B cell (primary cell): Measurements from ENCODE around the gene CHD6. TPM values are rescaled to one million over a fixed set of nuclear protein-coding genes. Genes with fewer than 3 reads are reported as not detected.

ENCODE experiments used
- ATAC-seq: fragments of 200-7000 bp; cut with Tn5 transposase; one replicate; pipeline ENCODE4 v1.10.0; 2021; ENCODE audit warnings: low read depth, mild to moderate bottlenecking, moderate number of reproducible peaks, moderate library complexity
- CTCF ChIA-PET: fragments of 350-600 bp; sonication (Branson Sonifier 250); formaldehyde crosslinking; loops from one replicate; lab custom pipeline; 2021; ENCODE audit warnings: antibody characterized with exemption, inconsistent platforms; lab: Charles Lee
- POLR2A ChIA-PET: fragments of 350-600 bp; sonication (Branson Sonifier 250); formaldehyde crosslinking; loops from one replicate; lab custom pipeline; 2021; ENCODE audit warnings: antibody characterized with exemption; lab: Charles Lee
- DNase-seq: peaks from one replicate; pipeline ENCODE4 v3.0.0; 2013
- H2AFZ ChIP-seq: 2 replicates; pipeline ENCODE4 v1.6.1; 2012; ENCODE audit warnings: mild to moderate bottlenecking, low read depth, low read length; ENCODE audit not compliant: insufficient read depth, poor library complexity, severe bottlenecking
- H3K27ac ChIP-seq, 2 donors: 1 replicate in 1 of 2; 2 replicates in 1 of 2; pipeline ENCODE4 v1.5.1; 2012 to 2013; ENCODE audit warnings: low read length in 2 of 2, mild to moderate bottlenecking in 2 of 2, moderate library complexity in 1 of 2
- H3K27me3 ChIP-seq, 4 experiments: fragments of 200-600 bp in 1 of 4; sonication (generic) in 1 of 4; replicated peaks in 1 of 4; 1 replicate in 2 of 4; 2 replicates in 2 of 4; pipeline versions ENCODE4 v1.6.1 to v1.7.0; 2013 to 2016; ENCODE audit warnings: low read length in 3 of 4, mild to moderate bottlenecking in 2 of 4, mixed read lengths in 1 of 4, moderate library complexity in 1 of 4; ENCODE audit not compliant: insufficient read depth in 4 of 4, control insufficient read depth in 3 of 4; ENCODE audit errors: control extremely low read depth in 1 of 4
- H3K36me3 ChIP-seq, 2 experiments: replicated peaks in 1 of 2; 1 replicate in 1 of 2; 2 replicates in 1 of 2; pipeline versions ENCODE4 v1.6.1 to v1.7.1; 2013; ENCODE audit warnings: low read length in 1 of 2; ENCODE audit not compliant: insufficient read depth in 2 of 2, control insufficient read depth in 1 of 2; ENCODE audit errors: control extremely low read depth in 1 of 2, extremely low read depth in 1 of 2
- H3K4me1 ChIP-seq, 2 donors: fragments of 200-600 bp in 1 of 2; sonication (generic) in 1 of 2; 1 replicate in 1 of 2; 2 replicates in 1 of 2; pipeline versions ENCODE4 v1.5.1 to v1.6.1; 2013 to 2017; ENCODE audit warnings: low read length in 2 of 2; ENCODE audit not compliant: control insufficient read depth in 2 of 2, insufficient read depth in 2 of 2
- H3K4me2 ChIP-seq: replicated peaks from 2 replicates; pipeline ENCODE3; 2012; ENCODE audit warnings: mild to moderate bottlenecking, low read depth, low read length; ENCODE audit not compliant: poor library complexity, severe bottlenecking
- H3K4me3 ChIP-seq, 5 experiments: fragments of 200-600 bp in 1 of 5; sonication (generic) in 1 of 5; 1 replicate in 3 of 5; 2 replicates in 2 of 5; pipeline versions ENCODE4 v1.5.1 to v1.7.0; 2011 to 2016; ENCODE audit warnings: low read length in 4 of 5, mild to moderate bottlenecking in 4 of 5, low read depth in 2 of 5, control low read depth in 1 of 5, moderate library complexity in 1 of 5; ENCODE audit not compliant: insufficient read depth in 1 of 5; ENCODE audit errors: control extremely low read depth in 1 of 5, extremely low read depth in 1 of 5
- H3K79me2 ChIP-seq: fragments of 200-600 bp; sonication (generic); one replicate; pipeline ENCODE4 v1.6.0; 2016; ENCODE audit warnings: low read length; ENCODE audit not compliant: control insufficient read depth, insufficient read depth
- H3K9ac ChIP-seq: fragments of 200-600 bp; sonication (generic); 2 replicates; pipeline ENCODE4 v1.6.1; 2017; ENCODE audit warnings: mild to moderate bottlenecking, low read length, moderate library complexity
- H3K9me3 ChIP-seq, 3 donors: one replicate each; pipeline versions ENCODE4 v1.6.1 to v1.7.1; 2013; ENCODE audit warnings: low read length in 2 of 3; ENCODE audit not compliant: control insufficient read depth in 2 of 3, insufficient read depth in 1 of 3; ENCODE audit errors: control extremely low read depth in 1 of 3
- H4K20me1 ChIP-seq: 2 replicates; pipeline ENCODE4 v1.6.0; 2012; ENCODE audit warnings: mild to moderate bottlenecking, low read length; ENCODE audit not compliant: insufficient read depth, control insufficient read depth, poor library complexity, severe bottlenecking
- H3K27ac Mint-ChIP-seq: one replicate; pipeline ENCODE4 v1.8.0; 2021; ENCODE audit warnings: mixed read lengths
- H3K27me3 Mint-ChIP-seq: one replicate; pipeline ENCODE4 v1.8.0; 2021; ENCODE audit warnings: mixed read lengths
- H3K4me1 Mint-ChIP-seq: one replicate; pipeline ENCODE4 v1.8.0; 2021; ENCODE audit warnings: mixed read lengths
- H3K4me3 Mint-ChIP-seq: one replicate; pipeline ENCODE4 v1.8.0; 2021; ENCODE audit warnings: mixed read lengths
- H3K9me3 Mint-ChIP-seq: one replicate; pipeline ENCODE4 v1.8.0; 2022; ENCODE audit warnings: mixed read lengths; ENCODE audit not compliant: insufficient read depth
- EZH2 ChIP-seq: IDR thresholded peaks from 2 replicates; pipeline ENCODE4 v1.6.1; 2012; ENCODE audit warnings: borderline replicate concordance, low read depth, mild to moderate bottlenecking, moderate library complexity, low read length; ENCODE audit not compliant: insufficient read depth, poor library complexity, severe bottlenecking
- WGBS: methylation state at CpG from one replicate; pipeline ENCODE4 v1.1.5; 2013; ENCODE audit warnings: missing lambda C conversion rate; ENCODE audit not compliant: insufficient coverage; 5-methylcytosine and 5-hydroxymethylcytosine counted together
- intact Hi-C: fragments of 100-400 bp; cut with micrococcal nuclease; formaldehyde crosslinking; loops from one replicate; pipeline ENCODE4 v1.10.0; 2022
- polyA plus RNA-seq: library from polyadenylated mRNA; depleted of rRNA; stranded (reverse); fragments of >200 nt; gene quantifications from 2 replicates; pipeline ENCODE4 v1.2.3, GENCODE V29; 2012
- total RNA-seq, 2 donors: library from RNA; stranded (reverse); fragments of 120-200 nt in 1 of 2; gene quantifications; 1 replicate in 1 of 2; 2 replicates in 1 of 2; pipeline versions ENCODE4 v1.2.3 to v1.2.4, GENCODE V29; 2013 to 2022
- TF ChIP-seq, protein P1 (sequence below): fragments of 200-600 bp; IDR thresholded peaks from one replicate; pipeline ENCODE4 v1.8.0; 2022; ENCODE audit warnings: antibody characterized with exemption, mild to moderate bottlenecking

Gene CHD6
- total and polyA plus RNA-seq, 2 donors (not counting 1 experiment from before 2014, with no cell fraction given): 10.3 to 117 TPM

DNA sequence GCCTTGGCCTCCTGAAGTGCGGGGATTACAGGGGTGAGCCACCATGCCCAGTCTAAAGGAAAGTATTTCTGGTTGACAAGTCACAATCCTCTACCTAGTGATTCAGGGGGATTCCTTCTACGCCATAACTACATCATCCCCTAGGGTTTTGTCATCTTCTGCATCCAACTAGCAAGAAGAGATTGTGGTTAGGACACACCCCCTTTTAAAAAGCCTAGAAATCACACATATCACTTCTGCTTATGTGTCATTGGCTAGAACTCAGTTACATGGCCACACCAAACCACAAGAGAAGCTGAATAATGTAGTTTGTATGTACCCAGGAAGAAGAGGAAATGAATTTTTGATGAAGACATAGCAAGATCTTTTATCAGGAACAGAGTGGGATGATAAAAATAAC is 14.7 kb upstream of the CHD6 start:
- TF ChIP-seq EZH2: no peak
- TF ChIP-seq, protein P1, sequence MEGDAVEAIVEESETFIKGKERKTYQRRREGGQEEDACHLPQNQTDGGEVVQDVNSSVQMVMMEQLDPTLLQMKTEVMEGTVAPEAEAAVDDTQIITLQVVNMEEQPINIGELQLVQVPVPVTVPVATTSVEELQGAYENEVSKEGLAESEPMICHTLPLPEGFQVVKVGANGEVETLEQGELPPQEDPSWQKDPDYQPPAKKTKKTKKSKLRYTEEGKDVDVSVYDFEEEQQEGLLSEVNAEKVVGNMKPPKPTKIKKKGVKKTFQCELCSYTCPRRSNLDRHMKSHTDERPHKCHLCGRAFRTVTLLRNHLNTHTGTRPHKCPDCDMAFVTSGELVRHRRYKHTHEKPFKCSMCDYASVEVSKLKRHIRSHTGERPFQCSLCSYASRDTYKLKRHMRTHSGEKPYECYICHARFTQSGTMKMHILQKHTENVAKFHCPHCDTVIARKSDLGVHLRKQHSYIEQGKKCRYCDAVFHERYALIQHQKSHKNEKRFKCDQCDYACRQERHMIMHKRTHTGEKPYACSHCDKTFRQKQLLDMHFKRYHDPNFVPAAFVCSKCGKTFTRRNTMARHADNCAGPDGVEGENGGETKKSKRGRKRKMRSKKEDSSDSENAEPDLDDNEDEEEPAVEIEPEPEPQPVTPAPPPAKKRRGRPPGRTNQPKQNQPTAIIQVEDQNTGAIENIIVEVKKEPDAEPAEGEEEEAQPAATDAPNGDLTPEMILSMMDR: no peak
- ChIA-PET CTCF (no interaction called here), POLR2A (no interaction called here)
- WGBS: 82% methylated on average over 2 of the region's 2 CpGs
- intact Hi-C loops: no loop called here
- Histone ChIP-seq H4K20me1 (no peaks in the 10 kb centered on the region), H3K4me2 (no peak overlapping the region), H3K27me3 (peaks cover 0 to 14% (median 8%) of the 10 kb centered on the region in 4 experiments), H3K4me1 (peaks cover 4% of the 10 kb centered on the region in 2 donors), H2AFZ (no peak overlapping the region), H3K4me3 (no peak overlapping the region), H3K9ac (no peak overlapping the region), H3K36me3 (no peaks in the 10 kb centered on the region), H3K9me3 (no peaks in the 10 kb centered on the region), H3K27ac (no peak overlapping the region), H3K79me2 (no peaks in the 10 kb centered on the region)
- peaks cover 8% of the 10 kb centered on the region for H3K27me3 Mint-ChIP-seq
- H3K9me3 Mint-ChIP-seq: no peaks in the 10 kb centered on the region
- DNase-seq (peak; percentile 55), ATAC-seq (peak; percentile 63)
- peaks cover 9% of the 10 kb centered on the region for H3K4me1 Mint-ChIP-seq
- no peak overlapping the region for H3K4me3 Mint-ChIP-seq
- no peak overlapping the region for H3K27ac Mint-ChIP-seq

DNA sequence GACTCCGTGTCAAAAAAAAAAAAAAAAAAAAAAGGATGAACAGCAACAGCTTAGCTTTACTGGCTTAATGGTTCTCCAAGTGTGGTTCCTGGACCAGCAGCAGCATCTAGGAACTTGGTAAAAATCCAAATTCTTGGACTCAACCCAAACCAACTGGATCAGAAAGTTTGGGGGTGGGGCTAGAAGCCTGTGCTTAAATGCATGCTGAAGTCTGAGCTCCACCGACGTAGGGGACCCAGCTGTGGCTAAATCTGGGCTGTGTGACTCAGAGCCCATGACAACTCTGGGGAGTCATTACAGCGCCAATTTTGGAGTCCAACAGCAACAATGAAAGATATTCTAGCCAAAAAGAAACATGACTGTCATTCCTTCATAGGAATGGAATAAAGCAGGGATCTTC is 13.6 kb upstream of the CHD6 start:
- H3K4me1 Mint-ChIP-seq: peaks cover 13% of the 10 kb centered on the region
- Histone ChIP-seq H3K27me3 (peaks cover 0 to 14% (median 5%) of the 10 kb centered on the region in 4 experiments), H3K4me2 (no peak overlapping the region), H3K9ac (no peak overlapping the region), H3K27ac (no peak overlapping the region), H4K20me1 (no peaks in the 10 kb centered on the region), H3K9me3 (peaks cover 1 to 8% (median 5%) of the 10 kb centered on the region in 3 donors), H3K79me2 (no peaks in the 10 kb centered on the region), H3K36me3 (no peaks in the 10 kb centered on the region), H2AFZ (no peak overlapping the region), H3K4me3 (no peak overlapping the region), H3K4me1 (peaks cover 5 to 8% of the 10 kb centered on the region in 2 donors)
- no peak overlapping the region for H3K27ac Mint-ChIP-seq
- ChIA-PET CTCF (no interaction called here), POLR2A (interaction anchor here (0.6 kb wide), 1 partner anchor 13 kb away, joined by 4 read pairs; the partner anchor contains the start of gene CHD6)
- TF ChIP-seq, protein P1: no peak
- TF ChIP-seq EZH2: no peak
- H3K9me3 Mint-ChIP-seq: peaks cover 6% of the 10 kb centered on the region
- 55% methylated on average over 2 of the region's 4 CpGs for WGBS
- peaks cover 8% of the 10 kb centered on the region for H3K27me3 Mint-ChIP-seq
- ATAC-seq (no peak), DNase-seq (no peak)
- H3K4me3 Mint-ChIP-seq: no peak overlapping the region
- intact Hi-C loops: no loop called here
